Measurements from ENCODE around the gene CLSTN3. TPM values are rescaled to one million over a fixed set of nuclear protein-coding genes. Genes with fewer than 3 reads are reported as not detected.

CLSTN3 gene
- total and polyA plus RNA-seq, 2 of the 13 experiments (the other 11 are each of a cell fraction or from before 2014, with no cell fraction given), result 26.2 to 94.1 TPM

DNA sequence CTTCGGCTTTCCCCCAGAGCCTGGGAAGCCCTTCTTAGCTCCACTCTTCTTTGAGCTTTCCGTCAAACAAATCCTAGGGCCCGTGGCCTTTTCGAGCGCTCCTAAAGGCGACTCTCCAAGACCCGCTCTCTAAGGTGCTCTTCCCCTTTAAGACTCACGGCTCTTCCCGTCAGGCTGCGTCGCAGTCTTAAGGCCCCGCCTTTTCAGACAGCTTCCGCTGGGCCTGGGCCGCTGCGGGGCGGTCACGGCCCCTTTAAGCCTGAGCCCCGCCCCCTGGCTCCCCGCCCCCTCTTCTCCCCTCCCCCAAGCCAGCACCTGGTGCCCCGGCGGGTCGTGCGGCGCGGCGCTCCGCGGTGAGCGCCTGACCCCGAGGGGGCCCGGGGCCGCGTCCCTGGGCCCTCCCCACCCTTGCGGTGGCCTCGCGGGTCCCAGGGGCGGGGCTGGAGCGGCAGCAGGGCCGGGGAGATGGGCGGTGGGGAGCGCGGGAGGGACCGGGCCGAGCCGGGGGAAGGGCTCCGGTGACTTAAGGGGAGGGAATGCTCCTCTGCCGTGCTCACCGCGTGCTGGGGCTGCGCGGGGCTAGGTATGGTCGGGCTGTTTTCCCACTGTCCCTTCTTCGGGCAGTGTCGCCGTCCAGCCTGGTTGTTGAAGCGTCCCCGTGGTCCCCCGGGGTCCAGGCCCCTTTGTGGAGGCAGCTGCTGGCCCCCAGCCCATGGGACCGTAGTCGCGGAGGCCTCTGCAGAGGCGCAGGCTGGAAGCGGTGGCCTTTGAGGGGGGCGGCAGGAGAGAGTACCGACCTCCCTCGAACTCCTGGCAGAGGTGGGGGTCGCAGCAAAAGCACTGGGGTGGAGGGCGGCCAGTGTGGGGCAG lies 59.5 kb downstream of the CLSTN3 start, which contains the start of gene PEX5 (continued):
- peak; percentile 70 for TF ChIP-seq ZFY (CRISPR knock-in tag; IDR thresholded peaks at IDR 0.05)
- TF ChIP-seq SNAI1 (CRISPR knock-in tag; IDR thresholded peaks at IDR 0.05; ENCODE audit: borderline replicate concordance), result no peak
- TF ChIP-seq, protein P1, sequence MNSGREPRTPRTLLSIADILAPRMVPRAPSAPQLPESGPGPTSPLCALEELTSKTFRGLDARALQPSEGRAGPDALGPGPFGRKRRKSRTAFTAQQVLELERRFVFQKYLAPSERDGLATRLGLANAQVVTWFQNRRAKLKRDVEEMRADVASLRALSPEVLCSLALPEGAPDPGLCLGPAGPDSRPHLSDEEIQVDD (CRISPR knock-in tag; IDR thresholded peaks at IDR 0.05; ENCODE audit: borderline replicate concordance), result no peak
- TF ChIP-seq, protein P2, sequence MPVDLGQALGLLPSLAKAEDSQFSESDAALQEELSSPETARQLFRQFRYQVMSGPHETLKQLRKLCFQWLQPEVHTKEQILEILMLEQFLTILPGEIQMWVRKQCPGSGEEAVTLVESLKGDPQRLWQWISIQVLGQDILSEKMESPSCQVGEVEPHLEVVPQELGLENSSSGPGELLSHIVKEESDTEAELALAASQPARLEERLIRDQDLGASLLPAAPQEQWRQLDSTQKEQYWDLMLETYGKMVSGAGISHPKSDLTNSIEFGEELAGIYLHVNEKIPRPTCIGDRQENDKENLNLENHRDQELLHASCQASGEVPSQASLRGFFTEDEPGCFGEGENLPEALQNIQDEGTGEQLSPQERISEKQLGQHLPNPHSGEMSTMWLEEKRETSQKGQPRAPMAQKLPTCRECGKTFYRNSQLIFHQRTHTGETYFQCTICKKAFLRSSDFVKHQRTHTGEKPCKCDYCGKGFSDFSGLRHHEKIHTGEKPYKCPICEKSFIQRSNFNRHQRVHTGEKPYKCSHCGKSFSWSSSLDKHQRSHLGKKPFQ (CRISPR knock-in tag; IDR thresholded peaks at IDR 0.05; ENCODE audit: insufficient replicate concordance), result peak; percentile 36
- TF ChIP-seq, protein P3, sequence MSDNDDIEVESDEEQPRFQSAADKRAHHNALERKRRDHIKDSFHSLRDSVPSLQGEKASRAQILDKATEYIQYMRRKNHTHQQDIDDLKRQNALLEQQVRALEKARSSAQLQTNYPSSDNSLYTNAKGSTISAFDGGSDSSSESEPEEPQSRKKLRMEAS (IDR thresholded peaks at IDR 0.05), result peak; percentile 86
- TF ChIP-seq KDM5B (CRISPR knock-in tag; IDR thresholded peaks at IDR 0.05; ENCODE audit: borderline replicate concordance), result peak; percentile 20; the same call in 1 of the 2 replicates
- TF ChIP-seq, protein P4, sequence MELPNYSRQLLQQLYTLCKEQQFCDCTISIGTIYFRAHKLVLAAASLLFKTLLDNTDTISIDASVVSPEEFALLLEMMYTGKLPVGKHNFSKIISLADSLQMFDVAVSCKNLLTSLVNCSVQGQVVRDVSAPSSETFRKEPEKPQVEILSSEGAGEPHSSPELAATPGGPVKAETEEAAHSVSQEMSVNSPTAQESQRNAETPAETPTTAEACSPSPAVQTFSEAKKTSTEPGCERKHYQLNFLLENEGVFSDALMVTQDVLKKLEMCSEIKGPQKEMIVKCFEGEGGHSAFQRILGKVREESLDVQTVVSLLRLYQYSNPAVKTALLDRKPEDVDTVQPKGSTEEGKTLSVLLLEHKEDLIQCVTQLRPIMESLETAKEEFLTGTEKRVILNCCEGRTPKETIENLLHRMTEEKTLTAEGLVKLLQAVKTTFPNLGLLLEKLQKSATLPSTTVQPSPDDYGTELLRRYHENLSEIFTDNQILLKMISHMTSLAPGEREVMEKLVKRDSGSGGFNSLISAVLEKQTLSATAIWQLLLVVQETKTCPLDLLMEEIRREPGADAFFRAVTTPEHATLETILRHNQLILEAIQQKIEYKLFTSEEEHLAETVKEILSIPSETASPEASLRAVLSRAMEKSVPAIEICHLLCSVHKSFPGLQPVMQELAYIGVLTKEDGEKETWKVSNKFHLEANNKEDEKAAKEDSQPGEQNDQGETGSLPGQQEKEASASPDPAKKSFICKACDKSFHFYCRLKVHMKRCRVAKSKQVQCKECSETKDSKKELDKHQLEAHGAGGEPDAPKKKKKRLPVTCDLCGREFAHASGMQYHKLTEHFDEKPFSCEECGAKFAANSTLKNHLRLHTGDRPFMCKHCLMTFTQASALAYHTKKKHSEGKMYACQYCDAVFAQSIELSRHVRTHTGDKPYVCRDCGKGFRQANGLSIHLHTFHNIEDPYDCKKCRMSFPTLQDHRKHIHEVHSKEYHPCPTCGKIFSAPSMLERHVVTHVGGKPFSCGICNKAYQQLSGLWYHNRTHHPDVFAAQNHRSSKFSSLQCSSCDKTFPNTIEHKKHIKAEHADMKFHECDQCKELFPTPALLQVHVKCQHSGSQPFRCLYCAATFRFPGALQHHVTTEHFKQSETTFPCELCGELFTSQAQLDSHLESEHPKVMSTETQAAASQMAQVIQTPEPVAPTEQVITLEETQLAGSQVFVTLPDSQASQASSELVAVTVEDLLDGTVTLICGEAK (IDR thresholded peaks at IDR 0.05), result no peak
- TF ChIP-seq, protein P4 (CRISPR knock-in tag; IDR thresholded peaks at IDR 0.05), result peak; percentile 4; the same call in 1 of the 2 replicates
- TF ChIP-seq, protein P5, sequence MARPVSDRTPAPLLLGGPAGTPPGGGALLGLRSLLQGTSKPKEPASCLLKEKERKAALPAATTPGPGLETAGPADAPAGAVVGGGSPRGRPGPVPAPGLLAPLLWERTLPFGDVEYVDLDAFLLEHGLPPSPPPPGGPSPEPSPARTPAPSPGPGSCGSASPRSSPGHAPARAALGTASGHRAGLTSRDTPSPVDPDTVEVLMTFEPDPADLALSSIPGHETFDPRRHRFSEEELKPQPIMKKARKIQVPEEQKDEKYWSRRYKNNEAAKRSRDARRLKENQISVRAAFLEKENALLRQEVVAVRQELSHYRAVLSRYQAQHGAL (CRISPR knock-in tag; IDR thresholded peaks at IDR 0.05; ENCODE audit: not compliant biosample characterization), result no peak
- TF ChIP-seq EED (CRISPR knock-in tag; IDR thresholded peaks at IDR 0.05), result peak; percentile 32; the same call in 1 of the 2 replicates
- no peak for TF ChIP-seq KAT8 (CRISPR knock-in tag; IDR thresholded peaks at IDR 0.05)

Data from HepG2 (cell line).